ENCODE measurements around the gene SMYD3.

DNA sequence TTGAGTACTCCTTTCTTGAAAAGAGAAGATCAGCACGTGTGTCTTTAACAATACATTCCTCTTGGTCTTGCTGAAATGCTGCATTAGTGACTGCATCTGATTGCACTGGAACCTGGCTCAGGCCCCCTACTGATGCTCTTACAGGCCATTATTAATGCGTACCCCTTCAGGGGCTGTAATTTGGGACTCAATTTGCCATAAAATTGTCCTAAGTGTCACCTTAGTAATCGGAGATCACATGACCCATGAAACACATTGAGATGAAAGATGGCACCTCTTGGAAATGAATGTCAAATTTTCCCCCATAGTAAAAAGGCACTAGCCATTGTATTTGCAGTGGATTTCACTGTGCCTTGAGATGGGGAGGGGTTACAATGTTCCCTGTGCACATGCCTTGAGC lies 789.0 kb downstream of the SMYD3 start:
- TF ChIP-seq, protein P1, sequence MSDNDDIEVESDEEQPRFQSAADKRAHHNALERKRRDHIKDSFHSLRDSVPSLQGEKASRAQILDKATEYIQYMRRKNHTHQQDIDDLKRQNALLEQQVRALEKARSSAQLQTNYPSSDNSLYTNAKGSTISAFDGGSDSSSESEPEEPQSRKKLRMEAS (CRISPR knock-in tag; IDR thresholded peaks at IDR 0.05) = no peak
- no peak for TF ChIP-seq TBL1XR1 (IDR thresholded peaks at IDR 0.05; ENCODE audit: low read length in 2 of 2)
- TF ChIP-seq POLR2AphosphoS5 (IDR thresholded peaks at IDR 0.05; ENCODE audit: control insufficient read depth, insufficient read depth, low read depth, low read length) = no peak
- TF ChIP-seq EZH2 (IDR thresholded peaks at IDR 0.05; ENCODE audit: borderline replicate concordance, low read depth, low read length) = no peak
- TF ChIP-seq, protein P2, sequence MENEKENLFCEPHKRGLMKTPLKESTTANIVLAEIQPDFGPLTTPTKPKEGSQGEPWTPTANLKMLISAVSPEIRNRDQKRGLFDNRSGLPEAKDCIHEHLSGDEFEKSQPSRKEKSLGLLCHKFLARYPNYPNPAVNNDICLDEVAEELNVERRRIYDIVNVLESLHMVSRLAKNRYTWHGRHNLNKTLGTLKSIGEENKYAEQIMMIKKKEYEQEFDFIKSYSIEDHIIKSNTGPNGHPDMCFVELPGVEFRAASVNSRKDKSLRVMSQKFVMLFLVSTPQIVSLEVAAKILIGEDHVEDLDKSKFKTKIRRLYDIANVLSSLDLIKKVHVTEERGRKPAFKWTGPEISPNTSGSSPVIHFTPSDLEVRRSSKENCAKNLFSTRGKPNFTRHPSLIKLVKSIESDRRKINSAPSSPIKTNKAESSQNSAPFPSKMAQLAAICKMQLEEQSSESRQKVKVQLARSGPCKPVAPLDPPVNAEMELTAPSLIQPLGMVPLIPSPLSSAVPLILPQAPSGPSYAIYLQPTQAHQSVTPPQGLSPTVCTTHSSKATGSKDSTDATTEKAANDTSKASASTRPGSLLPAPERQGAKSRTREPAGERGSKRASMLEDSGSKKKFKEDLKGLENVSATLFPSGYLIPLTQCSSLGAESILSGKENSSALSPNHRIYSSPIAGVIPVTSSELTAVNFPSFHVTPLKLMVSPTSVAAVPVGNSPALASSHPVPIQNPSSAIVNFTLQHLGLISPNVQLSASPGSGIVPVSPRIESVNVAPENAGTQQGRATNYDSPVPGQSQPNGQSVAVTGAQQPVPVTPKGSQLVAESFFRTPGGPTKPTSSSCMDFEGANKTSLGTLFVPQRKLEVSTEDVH (IDR thresholded peaks at IDR 0.05; ENCODE audit: low read depth, partially characterized antibody) = no peak
- TF ChIP-seq, protein P3, sequence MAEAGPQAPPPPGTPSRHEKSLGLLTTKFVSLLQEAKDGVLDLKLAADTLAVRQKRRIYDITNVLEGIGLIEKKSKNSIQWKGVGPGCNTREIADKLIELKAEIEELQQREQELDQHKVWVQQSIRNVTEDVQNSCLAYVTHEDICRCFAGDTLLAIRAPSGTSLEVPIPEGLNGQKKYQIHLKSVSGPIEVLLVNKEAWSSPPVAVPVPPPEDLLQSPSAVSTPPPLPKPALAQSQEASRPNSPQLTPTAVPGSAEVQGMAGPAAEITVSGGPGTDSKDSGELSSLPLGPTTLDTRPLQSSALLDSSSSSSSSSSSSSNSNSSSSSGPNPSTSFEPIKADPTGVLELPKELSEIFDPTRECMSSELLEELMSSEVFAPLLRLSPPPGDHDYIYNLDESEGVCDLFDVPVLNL (CRISPR knock-in tag; IDR thresholded peaks at IDR 0.05; ENCODE audit: low read depth) = no peak
- TF ChIP-seq HIVEP1 (CRISPR knock-in tag; IDR thresholded peaks at IDR 0.05) = no peak
- TF ChIP-seq, protein P4, sequence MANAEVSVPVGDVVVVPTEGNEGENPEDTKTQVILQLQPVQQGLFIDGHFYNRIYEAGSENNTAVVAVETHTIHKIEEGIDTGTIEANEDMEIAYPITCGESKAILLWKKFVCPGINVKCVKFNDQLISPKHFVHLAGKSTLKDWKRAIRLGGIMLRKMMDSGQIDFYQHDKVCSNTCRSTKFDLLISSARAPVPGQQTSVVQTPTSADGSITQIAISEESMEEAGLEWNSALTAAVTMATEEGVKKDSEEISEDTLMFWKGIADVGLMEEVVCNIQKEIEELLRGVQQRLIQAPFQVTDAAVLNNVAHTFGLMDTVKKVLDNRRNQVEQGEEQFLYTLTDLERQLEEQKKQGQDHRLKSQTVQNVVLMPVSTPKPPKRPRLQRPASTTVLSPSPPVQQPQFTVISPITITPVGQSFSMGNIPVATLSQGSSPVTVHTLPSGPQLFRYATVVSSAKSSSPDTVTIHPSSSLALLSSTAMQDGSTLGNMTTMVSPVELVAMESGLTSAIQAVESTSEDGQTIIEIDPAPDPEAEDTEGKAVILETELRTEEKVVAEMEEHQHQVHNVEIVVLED (CRISPR knock-in tag; IDR thresholded peaks at IDR 0.05) = no peak
- TF ChIP-seq CHD1 (IDR thresholded peaks at IDR 0.05; ENCODE audit: low read length) = no peak
- TF ChIP-seq CBX8 (IDR thresholded peaks at IDR 0.05; ENCODE audit: borderline replicate concordance, extremely low read depth, low read depth, low read length, poor library complexity, severe bottlenecking) = no peak
- no peak for TF ChIP-seq KLF1 (tag; IDR thresholded peaks at IDR 0.05)

Data from K562 (cell line).